Diencephalon (tissue), 1 donor: ENCODE results near the gene MORF4L2. TPM values are rescaled to one million over a fixed set of nuclear protein-coding genes. Genes with fewer than 3 reads are reported as not detected.

ENCODE experiments used
- total RNA-seq: library from RNA; depleted of rRNA; stranded (reverse); fragments of >200 nt; gene quantifications from one replicate; pipeline ENCODE4 v1.2.3, GENCODE V29; 2014

The MORF4L2 gene, protein sequence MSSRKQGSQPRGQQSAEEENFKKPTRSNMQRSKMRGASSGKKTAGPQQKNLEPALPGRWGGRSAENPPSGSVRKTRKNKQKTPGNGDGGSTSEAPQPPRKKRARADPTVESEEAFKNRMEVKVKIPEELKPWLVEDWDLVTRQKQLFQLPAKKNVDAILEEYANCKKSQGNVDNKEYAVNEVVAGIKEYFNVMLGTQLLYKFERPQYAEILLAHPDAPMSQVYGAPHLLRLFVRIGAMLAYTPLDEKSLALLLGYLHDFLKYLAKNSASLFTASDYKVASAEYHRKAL
- 378 TPM for total RNA-seq

DNA sequence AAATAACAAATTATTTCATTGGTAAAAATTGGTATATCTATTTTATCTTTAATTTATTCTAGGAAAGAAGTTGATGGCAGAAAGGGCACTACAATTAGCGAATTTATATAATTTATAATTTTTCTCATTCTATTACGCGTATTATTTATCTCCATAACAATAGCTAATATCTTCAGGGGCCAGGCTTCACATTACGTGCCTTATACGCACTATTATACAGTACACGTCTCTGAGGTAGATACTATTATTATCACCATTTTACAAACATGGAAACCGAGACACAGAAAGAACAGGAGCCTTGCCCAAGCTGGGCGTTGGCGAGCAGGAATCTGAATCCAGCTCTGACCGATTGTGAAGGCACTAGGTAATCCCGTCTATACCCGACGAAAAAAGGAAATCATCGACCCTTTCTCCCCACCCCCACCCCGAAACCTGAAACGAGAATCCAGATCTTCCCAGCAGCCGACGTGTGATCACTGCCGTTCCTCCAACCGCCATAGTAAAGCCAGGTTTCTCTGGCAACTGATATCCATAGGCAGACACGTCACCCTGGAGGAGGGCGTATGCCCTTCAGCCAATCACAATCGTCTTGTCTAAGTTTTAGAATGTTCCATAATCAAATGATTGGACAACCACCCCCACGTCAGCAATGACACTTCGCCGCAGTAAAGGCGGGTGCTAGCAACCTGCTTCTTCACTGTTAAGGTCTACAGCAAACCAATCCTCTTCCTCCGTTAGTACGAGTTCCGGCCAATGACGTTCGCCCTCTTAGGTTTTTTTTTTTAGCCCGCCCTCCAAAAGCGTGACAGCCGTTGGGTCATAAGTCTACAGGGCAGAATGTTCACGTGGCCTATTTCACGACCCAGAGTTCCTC, at the start of gene MORF4L2:
MORF4L2 (minus strand) TSS at position 501 of the 874 bp plus-strand sequence. CDS start 9,672 bp downstream, outside the sequence.

DNA sequence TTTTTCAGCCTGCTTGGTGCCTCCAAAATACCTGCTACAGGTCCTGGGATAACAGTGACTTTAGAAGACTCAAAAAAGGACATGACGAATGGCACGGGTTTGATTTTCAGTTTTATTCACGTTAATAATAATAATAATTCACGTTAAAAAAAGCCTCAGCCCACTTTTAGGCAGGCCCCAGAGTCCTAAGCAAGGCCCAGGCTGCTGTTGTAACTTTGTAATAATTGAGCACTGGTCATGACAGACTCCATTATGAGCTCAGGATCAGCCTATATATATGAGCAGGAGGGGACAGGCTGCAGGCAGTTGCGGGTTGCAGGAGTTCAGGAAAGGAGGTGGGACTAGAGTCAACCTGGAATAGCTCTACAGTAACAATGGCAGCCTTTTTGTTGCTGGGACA, 24.1 kb upstream of the MORF4L2 start, which contains the start of gene TMEM31:
TMEM31 (plus strand) TSS at position 301 of the 400 bp plus-strand sequence. CDS start 1,350 bp downstream, outside the sequence.

DNA sequence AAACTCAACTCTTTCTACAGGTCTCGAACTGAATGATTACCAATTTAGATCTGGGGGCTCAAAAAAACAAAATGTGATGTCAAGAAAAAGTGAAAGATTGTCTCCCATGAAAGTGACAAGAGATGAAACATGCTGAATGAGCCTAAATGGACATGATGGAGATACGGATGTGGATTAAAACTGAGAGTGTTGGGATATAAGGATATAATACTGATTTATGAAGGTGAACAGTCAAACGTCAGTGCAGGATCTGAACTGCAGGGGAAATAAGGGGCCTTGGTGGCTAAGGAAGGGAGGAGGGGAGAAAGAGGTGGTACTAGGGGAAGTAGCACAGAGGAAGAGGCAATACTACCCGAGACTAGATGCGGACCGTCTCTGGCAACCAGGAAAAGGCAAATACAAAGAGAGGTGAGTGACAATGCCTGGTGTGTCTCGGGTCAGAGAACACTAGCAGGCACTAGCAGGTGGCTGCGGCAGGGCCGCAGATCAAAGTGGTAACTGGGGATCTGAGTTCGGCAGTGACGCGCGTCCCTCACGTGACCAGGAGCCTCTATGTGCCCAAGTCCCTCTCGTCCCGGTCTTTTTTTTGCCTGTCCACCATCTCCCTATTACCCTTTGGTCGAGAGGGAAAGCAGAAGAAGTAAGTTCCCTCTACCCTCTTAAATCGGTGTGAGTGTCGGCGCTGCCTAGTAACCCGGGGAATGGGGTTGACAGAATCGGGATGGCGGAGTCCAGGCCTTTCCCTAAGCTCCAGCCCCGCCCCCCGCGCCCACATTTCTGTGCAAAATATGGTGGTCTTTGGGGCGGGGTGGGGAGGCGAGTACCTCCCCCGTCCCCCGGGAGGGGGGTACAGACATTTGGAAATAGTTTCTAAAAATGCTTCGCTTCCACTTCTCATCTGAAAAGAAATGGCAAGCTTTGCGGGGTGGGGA, 57.8 kb downstream of the MORF4L2 start, which contains the start of gene TCEAL1:
TCEAL1 (plus strand) TSS at position 590 of the 932 bp plus-strand sequence. CDS start 942 bp downstream, outside the sequence.

Other genes starting within 250 kb of the MORF4L2 start
- gene RAB40A, start 167.2 kb downstream of the MORF4L2 start, total RNA-seq: 1.8 TPM
- gene TCEAL4, start 101.2 kb downstream of the MORF4L2 start, total RNA-seq: 62.1 TPM
- 21.0 TPM for gene TCEAL3, start 78.7 kb downstream of the MORF4L2 start, total RNA-seq
- gene TCEAL1, start 57.7 kb downstream of the MORF4L2 start, total RNA-seq: 47.3 TPM
- gene TMEM31, start 24.2 kb upstream of the MORF4L2 start, total RNA-seq: not detected
- gene PLP1, start 90.1 kb upstream of the MORF4L2 start, total RNA-seq: 43.8 TPM
- gene RAB9B, start 145.6 kb upstream of the MORF4L2 start, total RNA-seq: 46.6 TPM